Loucy (cell line): Measurements from ENCODE around the gene PDE3B.

Experiments used
- H2AFZ ChIP-seq: fragments of 200-600 bp; sonication (generic); 2 replicates; pipeline ENCODE4 v1.6.0; 2016; ENCODE audit warnings: antibody characterized with exemption, mild to moderate bottlenecking, low read length, moderate library complexity
- H3F3A ChIP-seq: fragments of 200-600 bp; 2 replicates; pipeline ENCODE4 v1.6.0; 2016; ENCODE audit warnings: antibody characterized with exemption, low read depth, mild to moderate bottlenecking
- H3K27me3 ChIP-seq: fragments of 200-600 bp; sonication (generic); 2 replicates; pipeline ENCODE4 v1.6.1; 2014; ENCODE audit warnings: low read length, mild to moderate bottlenecking; ENCODE audit not compliant: insufficient read depth, poor library complexity, severe bottlenecking
- H3K36me3 ChIP-seq: fragments of 200-600 bp; sonication (generic); 2 replicates; pipeline ENCODE4 v1.6.1; 2016; ENCODE audit warnings: low read length; ENCODE audit not compliant: insufficient read depth
- H3K4me1 ChIP-seq: fragments of 200-600 bp; sonication (generic); 2 replicates; pipeline ENCODE4 v1.5.1; 2014; ENCODE audit warnings: low read length, mild to moderate bottlenecking; ENCODE audit not compliant: insufficient read depth, poor library complexity, severe bottlenecking
- H3K4me2 ChIP-seq: fragments of 200-600 bp; sonication (generic); 2 replicates; pipeline ENCODE4 v1.6.0; 2014; ENCODE audit warnings: antibody characterized with exemption, low read length, low read depth, mild to moderate bottlenecking; ENCODE audit not compliant: poor library complexity, severe bottlenecking
- H3K4me3 ChIP-seq: fragments of 200-600 bp; sonication (generic); 2 replicates; pipeline ENCODE4 v1.5.1; 2014; ENCODE audit warnings: low read length, mild to moderate bottlenecking, mixed read lengths; ENCODE audit not compliant: poor library complexity, severe bottlenecking
- H3K79me2 ChIP-seq: fragments of 200-600 bp; sonication (generic); 2 replicates; pipeline ENCODE4 v1.6.1; 2014; ENCODE audit warnings: low read length; ENCODE audit not compliant: insufficient read depth
- H3K9ac ChIP-seq: fragments of 200-600 bp; sonication (generic); 2 replicates; pipeline ENCODE4 v1.6.0; 2014; ENCODE audit warnings: mild to moderate bottlenecking, low read depth, low read length, moderate library complexity; ENCODE audit not compliant: poor library complexity, severe bottlenecking
- H3K9me2 ChIP-seq: fragments of 200-600 bp; sonication (generic); replicated peaks from 2 replicates; pipeline ENCODE4 v1.6.1; 2016; ENCODE audit warnings: low read depth, low read length, mixed read lengths
- H3K9me3 ChIP-seq: fragments of 200-600 bp; sonication (generic); 2 replicates; pipeline ENCODE4 v1.6.1; 2014; ENCODE audit warnings: mild to moderate bottlenecking, antibody characterized with exemption, low read length, low read depth; ENCODE audit not compliant: insufficient read depth
- H4K20me1 ChIP-seq: fragments of 200-600 bp; sonication (generic); 2 replicates; pipeline ENCODE4 v1.6.0; 2014; ENCODE audit warnings: antibody characterized with exemption, low read length, mild to moderate bottlenecking; ENCODE audit not compliant: insufficient read depth, poor library complexity, severe bottlenecking
- EZH2phosphoT487 ChIP-seq: fragments of 200-600 bp; IDR thresholded peaks from 2 replicates; pipeline ENCODE4 v1.6.1; 2018; ENCODE audit warnings: antibody characterized with exemption, mild to moderate bottlenecking, moderate library complexity, borderline replicate concordance
- TF ChIP-seq, protein P1 (sequence below): fragments of 200-600 bp; sonication (generic); conservative IDR thresholded peaks from 2 replicates; pipeline ENCODE4 v1.5.1; 2014; ENCODE audit warnings: mild to moderate bottlenecking, antibody characterized with exemption, low read length

The PDE3B gene

DNA sequence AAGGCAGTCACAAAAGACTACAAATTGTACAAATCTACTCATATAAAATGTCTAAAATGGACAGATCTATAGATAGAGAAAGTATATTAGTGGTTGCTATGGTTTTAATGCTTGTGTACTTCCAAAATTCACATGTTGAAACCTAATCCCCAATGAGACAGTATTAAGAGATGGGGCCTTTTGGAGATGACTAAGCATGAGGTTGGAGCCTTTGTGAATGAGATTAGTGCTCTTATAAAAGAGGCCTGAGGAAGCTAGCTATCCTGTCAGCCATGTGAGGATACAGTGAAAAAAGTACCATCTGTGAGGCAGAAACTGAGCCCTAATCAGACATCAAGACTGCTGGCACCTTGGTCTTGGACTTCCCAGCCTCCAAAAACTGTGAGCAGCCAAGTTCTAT is 165.9 kb downstream of the PDE3B start:
- Histone ChIP-seq H3K79me2 (no peaks in the 10 kb centered on the region), H3K9me2 (no peaks in the 10 kb centered on the region), H3K9ac (no peak overlapping the region), H2AFZ (no peak overlapping the region), H3K27me3 (no peaks in the 10 kb centered on the region), H3F3A (peaks cover 3% of the 10 kb centered on the region; the same call in 1 of the 2 replicates), H3K4me3 (no peak overlapping the region), H3K36me3 (peaks cover 30% of the 10 kb centered on the region), H3K4me1 (peaks cover 4% of the 10 kb centered on the region), H4K20me1 (no peaks in the 10 kb centered on the region), H3K9me3 (no peaks in the 10 kb centered on the region), H3K4me2 (no peak overlapping the region)
- TF ChIP-seq EZH2phosphoT487, result no peak
- TF ChIP-seq, protein P1, sequence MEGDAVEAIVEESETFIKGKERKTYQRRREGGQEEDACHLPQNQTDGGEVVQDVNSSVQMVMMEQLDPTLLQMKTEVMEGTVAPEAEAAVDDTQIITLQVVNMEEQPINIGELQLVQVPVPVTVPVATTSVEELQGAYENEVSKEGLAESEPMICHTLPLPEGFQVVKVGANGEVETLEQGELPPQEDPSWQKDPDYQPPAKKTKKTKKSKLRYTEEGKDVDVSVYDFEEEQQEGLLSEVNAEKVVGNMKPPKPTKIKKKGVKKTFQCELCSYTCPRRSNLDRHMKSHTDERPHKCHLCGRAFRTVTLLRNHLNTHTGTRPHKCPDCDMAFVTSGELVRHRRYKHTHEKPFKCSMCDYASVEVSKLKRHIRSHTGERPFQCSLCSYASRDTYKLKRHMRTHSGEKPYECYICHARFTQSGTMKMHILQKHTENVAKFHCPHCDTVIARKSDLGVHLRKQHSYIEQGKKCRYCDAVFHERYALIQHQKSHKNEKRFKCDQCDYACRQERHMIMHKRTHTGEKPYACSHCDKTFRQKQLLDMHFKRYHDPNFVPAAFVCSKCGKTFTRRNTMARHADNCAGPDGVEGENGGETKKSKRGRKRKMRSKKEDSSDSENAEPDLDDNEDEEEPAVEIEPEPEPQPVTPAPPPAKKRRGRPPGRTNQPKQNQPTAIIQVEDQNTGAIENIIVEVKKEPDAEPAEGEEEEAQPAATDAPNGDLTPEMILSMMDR, result no peak

DNA sequence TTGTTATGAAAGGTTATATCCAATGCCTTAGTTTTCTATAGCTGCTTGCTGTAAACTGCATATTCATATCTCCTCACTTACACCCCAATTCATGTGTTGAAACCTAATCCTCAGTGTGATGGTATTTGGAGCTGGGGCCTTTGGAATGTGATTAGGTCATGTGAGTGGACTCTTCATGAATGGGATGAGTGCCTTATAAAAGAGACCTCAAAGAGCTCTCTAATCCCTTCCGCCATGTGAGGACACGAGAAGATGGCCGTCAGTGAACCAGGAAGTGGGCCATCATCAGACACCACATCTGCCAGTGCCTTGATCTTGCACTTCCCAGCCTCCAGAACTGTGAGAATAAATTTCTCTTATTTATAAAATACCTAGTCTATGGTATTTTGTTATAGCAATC is 169.2 kb downstream of the PDE3B start:
- no peak for TF ChIP-seq EZH2phosphoT487
- TF ChIP-seq, protein P1, result no peak
- no peaks in the 10 kb centered on the region for H3K9me3 ChIP-seq
- H3K4me2 ChIP-seq, result no peak overlapping the region
- no peaks in the 10 kb centered on the region for H4K20me1 ChIP-seq
- no peak overlapping the region for H3K9ac ChIP-seq
- no peak overlapping the region for H3K4me3 ChIP-seq
- peaks cover 32% of the 10 kb centered on the region; the same call in 1 of the 2 replicates for H3K36me3 ChIP-seq
- peaks cover 3% of the 10 kb centered on the region; the same call in 1 of the 2 replicates for H3F3A ChIP-seq
- no peaks in the 10 kb centered on the region for H3K9me2 ChIP-seq
- H3K79me2 ChIP-seq, result no peaks in the 10 kb centered on the region
- no peaks in the 10 kb centered on the region for H3K27me3 ChIP-seq
- no peak overlapping the region for H2AFZ ChIP-seq
- H3K4me1 ChIP-seq, result peaks cover 4% of the 10 kb centered on the region

DNA sequence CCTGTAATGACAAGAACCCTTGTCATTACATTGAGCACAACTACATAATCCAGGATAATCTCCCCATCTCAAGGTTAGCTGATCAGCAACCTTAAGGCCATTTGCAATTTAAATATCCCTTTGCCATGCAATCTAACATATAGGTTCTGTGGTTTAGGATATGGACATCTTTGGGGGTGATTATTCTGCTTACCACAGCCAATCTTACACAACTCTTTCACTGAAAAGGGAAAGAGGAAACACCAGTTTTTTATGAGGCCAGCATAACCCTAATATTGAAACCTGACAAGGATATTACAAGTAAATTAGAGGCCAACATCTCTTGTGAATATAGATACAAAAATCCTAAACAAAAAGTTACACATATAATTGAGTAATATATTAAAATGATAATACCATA is 169.9 kb downstream of the PDE3B start:
- H3K9me3 ChIP-seq, result no peaks in the 10 kb centered on the region
- H3K79me2 ChIP-seq, result no peaks in the 10 kb centered on the region
- no peaks in the 10 kb centered on the region for H3K9me2 ChIP-seq
- no peak for TF ChIP-seq EZH2phosphoT487
- TF ChIP-seq, protein P1, result no peak
- H2AFZ ChIP-seq, result no peak overlapping the region
- H3K4me2 ChIP-seq, result no peak overlapping the region
- no peaks in the 10 kb centered on the region for H3F3A ChIP-seq
- H3K4me1 ChIP-seq, result peaks cover 4% of the 10 kb centered on the region
- H3K4me3 ChIP-seq, result no peak overlapping the region
- no peaks in the 10 kb centered on the region for H3K27me3 ChIP-seq
- no peaks in the 10 kb centered on the region for H4K20me1 ChIP-seq
- no peak overlapping the region for H3K9ac ChIP-seq
- H3K36me3 ChIP-seq, result peaks cover 33% of the 10 kb centered on the region; the same call in 1 of the 2 replicates
